NCI-H2227 (cell line): ENCODE measurements around the gene LINGO1.

ENCODE experiments used
- DNase-seq: peaks from one replicate; lab custom pipeline; 2025; ENCODE audit not compliant: unreplicated experiment; lab: John Stamatoyannopoulos, UW

LINGO1 gene

GRCh38 chr15:77617476-77618230 is 15.1 kb downstream of the LINGO1 start:
- DNase-seq, result no peak

DNA sequence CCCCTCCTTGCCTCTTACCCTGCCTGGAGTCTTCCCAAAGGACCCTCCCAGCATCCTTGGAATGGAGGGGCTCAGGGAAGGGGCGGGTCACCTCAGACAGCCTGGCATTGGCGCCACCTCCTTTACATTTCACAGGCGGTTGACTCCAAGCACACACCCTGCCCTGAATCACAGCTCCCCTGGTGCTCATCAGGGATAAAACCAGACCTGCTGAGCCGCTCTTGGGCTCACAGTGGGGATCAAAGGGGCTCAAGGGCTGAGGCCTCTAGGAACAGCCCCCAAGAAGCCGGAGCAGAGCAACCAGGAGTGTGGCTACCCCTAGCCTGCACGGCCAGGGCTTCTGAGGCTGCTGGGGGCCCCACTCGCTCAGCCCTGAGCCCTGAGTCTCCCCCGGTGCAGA is 16.6 kb downstream of the LINGO1 start:
- no peak for DNase-seq

- DNase-seq, result no peak
These were observed 17.2 kb downstream of the LINGO1 start for GRCh38 chr15:77615472-77615871.

GRCh38 chr15:77614251-77614806 is 18.4 kb downstream of the LINGO1 start:
- DNase-seq, result no peak

DNA sequence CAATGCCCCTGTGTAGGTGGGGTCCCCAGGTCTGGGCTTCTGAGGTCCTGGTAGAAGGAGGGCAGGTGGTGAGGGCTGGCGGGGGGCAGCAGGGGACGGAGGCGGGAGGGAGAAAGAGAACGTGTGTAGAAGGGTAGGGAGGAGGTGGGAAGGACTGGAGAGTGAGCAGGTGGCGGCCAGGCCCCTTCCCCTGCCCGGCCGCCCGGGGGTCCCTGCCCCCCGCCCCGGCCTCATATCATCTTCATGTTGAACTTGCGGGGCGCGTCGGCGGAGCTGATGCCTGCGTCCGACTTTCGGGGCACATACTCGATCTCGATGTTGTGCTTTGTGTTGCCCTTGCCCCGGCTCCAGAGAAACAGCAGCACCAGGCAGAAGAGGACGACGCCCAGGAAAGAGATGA is 18.9 kb downstream of the LINGO1 start:
- no peak for DNase-seq

- no peak for DNase-seq
These were observed 19.6 kb downstream of the LINGO1 start for GRCh38 chr15:77612958-77613601.

DNA sequence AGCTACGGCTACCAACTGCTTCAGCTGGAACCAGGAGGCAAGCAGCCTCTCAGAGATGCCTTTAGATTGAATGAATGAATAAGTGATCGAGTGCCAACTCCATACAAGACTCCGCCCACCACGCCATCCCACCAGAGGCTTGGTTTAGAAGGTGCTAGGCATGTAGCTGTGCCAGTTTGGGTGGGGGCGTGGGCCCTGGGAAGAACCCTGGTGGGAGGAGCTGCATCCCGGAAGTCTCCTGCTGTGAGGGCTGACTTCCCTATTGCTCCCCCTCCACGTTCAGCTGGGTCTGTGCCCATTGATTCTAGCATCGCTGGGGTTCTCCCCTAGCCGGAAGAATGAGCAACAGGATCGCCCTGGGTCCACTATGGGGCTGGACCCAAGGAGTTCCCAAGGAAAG is 20.9 kb downstream of the LINGO1 start:
- no peak for DNase-seq

GRCh38 chr15:77610731-77611130 is 22.0 kb downstream of the LINGO1 start:
- DNase-seq, result peak; percentile 37

DNA sequence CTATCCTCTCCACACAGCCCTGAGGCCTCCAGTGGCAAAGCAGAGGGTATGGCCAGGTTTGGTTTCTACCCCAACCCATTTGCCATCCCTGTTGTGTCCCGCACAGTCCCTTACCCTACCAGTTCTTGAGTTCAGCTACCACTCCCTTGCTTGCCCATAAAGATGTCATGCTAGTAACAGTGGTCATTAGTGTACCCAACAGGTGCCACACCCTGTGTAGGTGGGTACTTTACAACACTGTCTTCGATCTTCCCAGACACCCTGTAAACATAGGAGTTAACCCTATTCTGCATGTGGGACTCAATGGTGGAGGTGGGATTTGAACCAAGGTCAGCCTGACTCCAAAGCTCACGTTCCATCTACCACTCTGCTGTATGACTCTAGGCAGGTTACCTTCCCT is 23.2 kb downstream of the LINGO1 start:
- DNase-seq, result no peak

DNA sequence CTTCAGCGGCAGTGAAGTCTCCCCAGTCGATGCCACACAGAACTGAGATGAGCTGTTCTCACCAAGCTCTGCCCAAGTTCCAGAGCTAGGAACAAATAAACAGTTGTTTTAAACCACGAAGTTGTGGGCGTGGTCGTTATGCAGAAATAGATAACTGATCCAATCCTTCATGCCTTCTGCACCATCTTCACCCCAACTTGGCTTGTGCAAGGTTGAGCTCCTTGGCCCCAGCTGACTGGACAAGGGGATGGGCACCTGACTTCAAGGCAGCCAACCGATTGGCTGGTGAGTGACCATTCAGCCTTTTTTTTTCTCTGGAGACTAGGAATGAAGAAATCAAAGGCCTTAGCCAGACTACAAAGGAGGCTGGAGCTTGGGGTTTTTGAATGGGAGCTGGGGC is 23.9 kb downstream of the LINGO1 start:
- DNase-seq, result no peak

DNA sequence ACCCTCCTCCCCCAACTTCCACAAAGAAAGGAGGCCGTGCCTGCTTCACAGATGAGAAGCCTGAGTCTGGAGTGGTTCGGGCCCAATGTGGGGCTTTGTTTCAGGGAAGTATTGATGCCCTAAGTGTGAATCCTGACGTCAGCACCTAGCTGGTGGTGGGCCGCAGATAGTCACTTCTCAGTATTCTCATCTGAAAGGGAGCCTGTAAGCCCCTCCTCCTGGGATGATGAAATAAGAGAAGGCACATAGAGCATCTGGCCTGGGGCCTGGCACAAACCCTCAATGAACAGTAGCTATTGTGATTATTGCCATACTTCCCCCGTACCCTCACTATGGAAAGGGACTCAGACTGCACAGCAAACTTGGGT is 24.8 kb downstream of the LINGO1 start:
- no peak for DNase-seq

GRCh38 chr15:77607111-77607893 is 25.4 kb downstream of the LINGO1 start:
- no peak for DNase-seq

GRCh38 chr15:77606142-77607034 is 26.3 kb downstream of the LINGO1 start:
- DNase-seq, result no peak

- no peak for DNase-seq
These were observed 27.2 kb downstream of the LINGO1 start for GRCh38 chr15:77605547-77605946.

GRCh38 chr15:77604973-77605372 is 27.7 kb downstream of the LINGO1 start:
- no peak for DNase-seq

DNA sequence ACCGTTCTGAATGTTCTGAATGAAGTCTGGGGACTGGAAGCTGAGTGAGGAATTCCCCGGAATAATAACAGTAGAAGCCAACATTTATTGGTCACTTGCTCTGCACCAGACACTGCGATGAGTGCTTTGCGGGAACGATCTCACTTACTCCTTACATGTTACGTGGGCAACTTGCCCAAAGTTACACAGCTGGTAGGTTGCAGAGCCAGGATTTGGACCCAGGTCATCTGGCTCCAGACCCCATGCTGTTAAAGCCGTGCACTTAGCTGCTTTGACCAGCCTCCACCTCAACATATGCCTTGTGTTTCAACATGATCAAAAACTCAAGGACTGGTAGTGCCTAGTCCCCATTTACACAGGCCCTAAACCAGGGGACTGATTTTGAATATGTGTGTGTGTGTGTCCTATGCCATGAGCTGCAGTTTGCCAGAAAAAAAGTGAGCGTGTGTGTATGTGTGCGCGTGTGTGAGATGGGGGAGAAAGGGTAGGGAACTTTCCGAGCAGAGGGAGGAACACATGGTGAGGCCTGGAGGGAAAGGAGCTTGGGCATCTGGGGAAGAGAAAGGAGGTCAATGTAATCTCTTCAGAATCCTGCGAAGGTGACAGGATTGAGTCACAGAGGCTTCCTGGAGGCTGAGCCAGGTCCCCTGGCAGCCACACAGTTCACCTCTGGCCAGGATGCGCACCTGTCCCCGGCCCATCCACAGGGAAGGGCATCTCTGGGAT is 28.9 kb downstream of the LINGO1 start:
- DNase-seq, result no peak

- DNase-seq, result no peak
These were observed 29.9 kb downstream of the LINGO1 start for GRCh38 chr15:77602800-77603199.

DNA sequence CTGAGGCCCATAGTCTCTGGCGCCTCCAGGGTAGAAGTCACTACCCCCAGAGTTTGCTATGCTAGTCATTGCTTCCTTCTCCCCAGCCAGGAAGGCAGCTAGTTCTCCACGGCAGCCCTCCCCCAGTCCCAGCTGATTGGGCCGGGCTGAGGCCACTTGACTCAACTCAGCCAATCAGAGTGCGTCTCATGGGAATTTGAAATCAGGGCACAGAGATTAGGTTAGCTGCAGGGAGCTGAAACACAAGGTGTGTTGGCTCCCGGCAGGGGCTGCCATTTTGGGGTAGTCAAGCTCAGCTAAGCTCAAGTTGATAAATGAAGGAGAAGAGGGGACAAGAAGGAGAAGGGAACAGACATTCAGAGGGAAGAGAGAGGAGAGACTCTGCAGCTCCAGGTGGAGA is 32.8 kb downstream of the LINGO1 start:
- DNase-seq, result no peak

GRCh38 chr15:77599357-77599756 is 33.4 kb downstream of the LINGO1 start:
- DNase-seq, result no peak

- no peak for DNase-seq
These were observed 34.1 kb downstream of the LINGO1 start for GRCh38 chr15:77598644-77599043.
